GM21723 (cell line): ENCODE measurements around the gene CAPN10.

Experiments used
- ATAC-seq: cut with Tn5 transposase; IDR thresholded peaks from one replicate; pipeline ENCODE4 v1.9.1; 2021; ENCODE audit warnings: mild to moderate bottlenecking, moderate library complexity; ENCODE audit not compliant: unreplicated experiment

CAPN10 gene

GRCh38 chr2:240635998-240636547 lies 49.5 kb downstream of the CAPN10 start:
- no peak for ATAC-seq

GRCh38 chr2:240636563-240637115 lies 50.1 kb downstream of the CAPN10 start:
- ATAC-seq = no peak

DNA sequence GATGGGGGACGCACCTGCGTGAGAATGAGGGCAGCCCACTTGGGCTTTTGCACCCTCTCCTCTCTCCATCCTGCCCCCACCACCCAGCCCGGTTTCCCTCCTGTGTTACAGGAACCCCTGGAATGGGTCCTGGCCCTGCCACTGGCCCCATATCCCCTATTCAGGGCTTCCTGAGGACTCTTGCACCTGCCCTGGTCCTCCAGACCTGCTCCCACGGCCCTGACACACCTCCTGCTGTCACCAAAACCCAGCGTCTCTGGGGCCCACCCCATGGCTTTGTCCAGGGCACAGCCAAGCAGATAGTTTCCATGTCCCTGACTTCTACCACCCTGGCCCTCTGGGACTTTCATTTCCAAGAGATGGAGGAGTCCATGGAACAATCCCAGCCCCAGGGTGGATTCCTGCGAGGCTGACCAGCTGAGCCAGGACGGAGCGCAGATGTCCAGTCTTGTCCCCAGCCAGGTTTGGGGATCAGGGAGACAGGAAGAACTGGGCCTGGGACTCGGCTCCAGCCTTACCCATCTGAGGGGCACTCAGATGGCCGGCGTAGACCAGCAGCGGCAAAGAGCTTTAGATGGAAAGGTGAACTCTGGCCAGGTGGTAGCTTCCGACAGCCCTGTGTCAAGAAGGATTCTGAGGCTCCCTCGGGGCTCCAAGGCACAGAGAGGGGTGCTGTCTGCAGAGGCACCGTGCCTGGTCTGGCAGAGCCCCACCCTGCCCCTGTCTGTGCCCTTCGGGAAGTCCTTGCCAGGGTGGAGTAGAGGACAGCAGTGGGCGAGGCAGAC lies 50.8 kb downstream of the CAPN10 start:
- ATAC-seq = no peak

GRCh38 chr2:240637901-240638345 lies 51.4 kb downstream of the CAPN10 start:
- ATAC-seq = no peak

GRCh38 chr2:240638512-240639160 lies 52.1 kb downstream of the CAPN10 start:
- ATAC-seq = no peak

DNA sequence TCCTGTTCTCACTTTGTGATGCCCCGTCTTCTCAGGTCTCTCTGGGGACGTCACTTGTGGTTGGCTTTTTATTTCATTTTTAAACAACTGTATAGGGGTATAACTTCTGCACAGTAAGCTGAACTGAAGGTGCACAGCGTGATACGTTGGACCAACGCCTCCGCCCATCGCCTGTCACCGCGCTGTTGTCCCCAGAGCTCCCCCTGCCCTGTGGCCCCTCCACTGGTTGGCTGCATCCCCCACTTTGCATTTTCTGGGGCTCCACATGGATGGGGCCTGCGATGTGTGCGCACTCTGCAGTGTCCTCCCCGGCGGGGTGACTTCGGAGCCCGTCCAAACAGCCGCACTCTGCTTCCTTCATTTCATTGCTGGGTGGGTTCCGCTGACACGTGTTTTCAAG lies 53.0 kb downstream of the CAPN10 start:
- no peak for ATAC-seq

DNA sequence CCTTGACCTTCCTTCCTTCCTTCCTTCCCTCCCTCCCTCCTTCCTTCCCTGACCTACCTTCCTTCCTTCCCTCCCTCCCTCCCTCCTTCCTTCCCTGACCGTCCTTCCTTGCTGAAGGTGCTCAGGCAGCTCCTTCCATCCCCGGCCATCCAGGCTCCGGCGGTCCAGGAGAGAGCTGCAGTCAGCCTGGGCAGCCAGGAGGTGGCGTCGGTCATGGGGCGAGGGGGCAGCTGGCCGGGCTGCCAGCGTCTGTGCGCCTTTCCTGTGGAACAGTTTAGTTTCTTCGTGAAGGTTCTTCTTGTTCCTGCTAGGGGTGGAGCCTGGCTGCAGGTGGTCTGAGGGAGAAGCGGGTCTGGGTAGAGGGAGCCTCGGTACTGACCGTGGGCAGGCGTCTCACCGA lies 54.4 kb downstream of the CAPN10 start:
- ATAC-seq = no peak

DNA sequence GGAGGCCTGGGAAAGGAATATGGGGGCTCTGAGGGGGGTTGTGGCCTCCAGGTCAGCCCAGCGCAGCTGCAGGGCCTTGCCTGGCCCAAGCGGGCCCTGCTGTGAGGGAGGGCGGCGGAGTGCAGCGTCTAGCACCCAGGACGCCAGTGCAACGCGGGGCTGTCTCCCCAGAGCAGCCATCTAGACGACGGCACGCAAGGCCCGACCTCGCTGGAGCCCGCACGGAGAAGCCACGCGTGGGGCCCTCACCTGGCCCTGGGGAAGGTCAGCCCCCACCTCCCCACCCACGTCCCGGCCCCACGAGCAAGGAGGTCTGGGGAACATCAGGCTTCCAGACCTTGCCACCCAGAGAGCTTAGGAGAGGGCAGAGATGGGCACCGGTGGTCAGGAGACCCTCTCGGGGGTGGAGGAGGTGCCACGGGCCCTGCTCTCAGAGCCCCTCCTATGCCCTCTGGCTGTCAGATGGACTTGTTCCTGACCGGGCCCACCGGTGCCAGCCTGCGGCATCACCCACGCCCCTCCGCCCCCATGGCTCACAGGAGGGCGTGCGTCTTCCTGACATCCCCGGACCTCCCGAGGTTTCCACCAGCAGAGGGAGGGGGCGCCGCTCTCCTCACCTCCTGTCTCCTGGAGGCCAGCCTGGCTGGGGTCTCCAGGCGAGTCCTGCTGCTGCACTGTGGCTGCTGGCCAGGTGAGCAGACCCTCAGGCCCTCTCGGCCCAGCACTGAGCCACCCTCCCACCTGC lies 55.7 kb downstream of the CAPN10 start:
- ATAC-seq = no peak

- ATAC-seq = no peak
Measured at GRCh38 chr2:240642806-240643092, 56.2 kb downstream of the CAPN10 start.

DNA sequence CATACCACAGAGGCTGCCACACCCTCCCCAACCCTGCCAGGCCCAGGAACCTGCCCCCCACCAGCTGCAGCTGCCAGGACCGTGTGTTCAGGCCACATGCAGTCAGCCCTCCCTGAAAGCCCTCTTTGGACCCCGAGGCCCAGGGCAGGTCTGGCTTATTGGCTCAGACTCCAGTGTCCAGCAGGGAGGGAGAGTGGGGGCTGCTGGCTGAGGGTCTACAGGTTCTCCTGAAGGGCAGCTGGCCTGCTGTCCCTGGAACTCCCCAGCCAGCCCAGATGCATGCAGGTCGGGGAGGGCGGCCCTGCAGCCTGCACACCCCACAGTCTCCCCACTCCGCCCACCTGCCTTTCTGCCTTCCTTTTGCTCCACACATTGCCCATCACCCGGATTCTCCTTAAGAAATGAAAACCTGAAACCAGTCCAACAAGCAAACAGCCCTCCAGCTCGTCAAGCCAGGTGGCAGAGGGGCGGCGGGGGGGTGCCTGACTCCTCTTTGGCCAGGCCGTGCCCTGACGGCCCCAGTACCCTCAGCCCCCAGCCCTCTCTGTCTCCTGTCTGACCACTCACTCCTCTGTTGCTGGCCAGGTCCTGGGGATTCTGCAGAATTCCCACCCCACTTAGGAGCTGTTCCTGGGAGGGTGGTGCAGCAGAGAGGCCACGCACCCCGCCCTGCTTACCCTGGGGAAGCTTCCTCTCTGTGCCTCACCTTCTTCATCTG lies 56.7 kb downstream of the CAPN10 start:
- ATAC-seq = no peak

- no peak for ATAC-seq
Measured at GRCh38 chr2:240643811-240644150, 57.2 kb downstream of the CAPN10 start.

GRCh38 chr2:240644171-240644651 lies 57.7 kb downstream of the CAPN10 start:
- ATAC-seq = no peak

DNA sequence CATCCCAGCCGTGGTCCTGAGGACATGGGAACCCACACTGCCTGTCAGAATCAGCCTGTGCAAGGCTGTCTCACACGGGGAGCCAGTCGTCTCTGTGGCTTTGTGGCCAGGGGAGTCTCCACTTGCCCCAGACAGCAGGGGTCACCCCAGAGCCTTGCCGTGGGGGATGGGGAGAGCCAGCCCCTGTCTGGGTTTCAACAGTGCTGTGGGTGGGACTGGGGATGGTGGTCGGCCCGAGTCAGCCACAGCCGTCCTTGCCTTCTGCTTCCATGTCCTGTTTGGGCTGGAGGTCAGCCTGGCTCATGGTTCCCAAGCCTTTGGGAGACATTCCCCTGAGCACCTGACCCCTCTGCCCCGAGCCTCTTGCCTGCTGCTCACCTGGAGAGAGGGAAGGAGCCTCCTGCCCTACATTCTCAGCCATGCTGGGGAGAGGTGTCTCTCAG lies 58.3 kb downstream of the CAPN10 start:
- no peak for ATAC-seq

GRCh38 chr2:240645346-240645745 lies 58.8 kb downstream of the CAPN10 start:
- no peak for ATAC-seq

DNA sequence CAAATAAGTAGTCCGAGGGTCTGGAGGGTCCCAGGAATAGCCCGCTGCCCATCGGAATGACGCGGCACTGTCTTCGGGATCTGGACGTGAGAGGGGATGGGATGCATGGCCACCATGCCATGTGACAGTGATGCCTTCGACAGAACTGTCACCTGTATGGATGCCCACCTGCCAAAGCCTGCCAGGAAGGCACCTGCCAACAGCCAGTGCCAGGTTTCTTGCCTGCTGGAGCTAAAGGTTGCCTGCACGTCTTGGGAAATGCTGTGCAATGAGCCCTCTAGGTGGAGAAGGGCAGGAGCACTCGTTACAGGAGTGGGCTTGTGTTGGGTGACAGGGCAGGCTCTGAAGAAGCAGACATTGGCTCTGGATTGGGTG lies 59.3 kb downstream of the CAPN10 start:
- no peak for ATAC-seq

DNA sequence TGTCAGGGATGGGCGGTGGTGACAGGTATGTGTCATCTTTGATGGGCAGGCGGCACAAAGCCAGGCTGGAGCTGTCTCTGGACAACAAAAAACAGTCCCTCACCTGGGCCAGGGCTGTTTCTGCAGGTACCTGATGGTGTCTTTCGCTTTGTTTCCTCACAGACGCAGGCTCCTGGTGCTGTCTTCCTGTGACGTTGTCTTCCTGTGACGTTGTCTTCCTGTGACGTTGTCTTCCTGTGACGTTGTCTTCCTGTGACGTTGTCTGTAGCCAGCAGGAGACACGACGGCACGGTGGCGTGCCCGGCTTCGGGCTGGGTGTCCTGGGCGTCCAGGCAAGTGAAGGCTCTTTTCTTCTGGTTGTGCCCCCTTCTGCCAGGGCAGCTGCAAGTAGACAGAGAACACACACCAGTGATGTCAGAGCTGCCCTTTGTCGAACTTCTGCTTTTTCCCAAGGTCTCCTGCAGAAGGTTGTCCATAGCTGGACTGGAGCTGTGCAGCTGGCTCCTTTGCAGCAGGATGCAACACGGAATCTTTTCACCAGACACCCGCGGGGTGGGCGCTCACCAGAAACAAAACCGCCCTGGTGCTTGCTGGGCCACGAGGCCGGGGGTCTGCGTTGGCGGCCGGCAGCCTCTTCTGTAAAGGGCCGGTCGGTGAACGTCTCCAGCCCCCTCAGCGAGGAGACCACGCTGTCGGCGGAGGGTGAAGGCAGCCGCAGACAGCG lies 59.8 kb downstream of the CAPN10 start:
- no peak for ATAC-seq

DNA sequence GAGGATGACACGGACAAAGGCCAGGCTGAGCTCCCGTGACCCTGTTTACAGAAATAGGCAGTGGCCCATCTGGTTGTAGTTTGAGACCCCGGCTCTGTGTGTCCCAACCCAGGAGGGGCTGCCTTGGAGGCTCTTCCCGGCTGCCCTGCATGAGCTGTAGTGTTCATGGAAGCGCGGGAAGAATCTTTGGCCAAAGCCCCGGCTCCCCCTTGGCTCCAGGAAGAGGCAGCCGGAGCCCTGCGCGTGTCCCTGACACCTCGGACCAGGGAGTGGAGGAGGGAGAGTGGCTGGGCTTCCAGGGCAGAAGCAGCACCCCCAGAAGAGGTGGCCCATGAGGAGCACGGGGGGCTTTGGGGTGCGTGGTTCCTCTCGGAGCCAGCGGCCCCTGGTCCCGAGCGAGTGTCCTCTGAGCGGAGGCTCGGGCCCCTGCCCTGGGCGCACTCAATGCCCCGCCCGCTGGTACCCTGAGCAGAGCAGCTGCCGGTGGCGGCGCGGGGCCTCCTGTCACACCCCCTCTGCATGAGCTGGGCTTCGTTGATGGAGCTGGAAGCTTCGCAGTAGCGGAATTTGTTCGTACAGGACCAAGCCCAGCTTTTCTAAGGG lies 60.5 kb downstream of the CAPN10 start:
- ATAC-seq = no peak

GRCh38 chr2:240647503-240648154 lies 61.1 kb downstream of the CAPN10 start:
- no peak for ATAC-seq

DNA sequence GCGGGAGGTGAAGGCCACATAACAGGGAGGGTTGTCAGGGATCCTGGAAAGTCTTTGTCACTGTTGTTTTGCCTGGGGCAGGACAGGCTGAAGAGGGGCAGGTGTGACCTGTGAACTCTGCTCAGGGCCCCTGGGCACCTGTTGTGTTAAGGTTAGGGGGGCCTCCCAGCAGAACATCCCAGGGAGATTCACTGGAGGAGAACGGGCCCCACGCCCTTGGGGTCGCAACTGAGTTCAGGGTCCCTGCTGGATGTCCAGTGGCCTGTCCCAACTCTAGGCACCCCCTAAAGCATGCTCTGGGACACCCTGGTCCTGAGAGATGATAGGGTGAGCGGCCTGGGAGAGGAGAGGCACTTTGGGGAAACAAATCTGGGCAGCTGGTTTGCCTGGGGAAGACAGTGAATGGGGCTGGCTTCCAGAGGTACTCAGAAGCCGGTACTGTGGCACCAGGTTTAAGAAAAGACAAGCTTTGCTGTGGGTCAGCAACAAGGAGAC lies 61.7 kb downstream of the CAPN10 start:
- ATAC-seq = no peak
